PFSK-1 (cell line): Measurements from ENCODE around the gene ACTN4.

Experiments
- FOXP2 ChIP-seq: optimal IDR thresholded peaks from 2 replicates; pipeline ENCODE3; 2011; ENCODE audit warnings: borderline replicate concordance, control low read depth, inconsistent platforms; ENCODE audit not compliant: insufficient read depth; ENCODE audit errors: extremely low read length, extremely low read depth
- POLR2AphosphoS5 ChIP-seq: IDR thresholded peaks from 2 replicates; pipeline ENCODE4 v1.6.1; 2012; ENCODE audit warnings: low read depth, mild to moderate bottlenecking, control low read depth, low read length, moderate library complexity
- SIN3A ChIP-seq: IDR thresholded peaks from 2 replicates; pipeline ENCODE4 v1.6.1; 2012; ENCODE audit warnings: mild to moderate bottlenecking, low read length, moderate library complexity, borderline replicate concordance; ENCODE audit not compliant: insufficient read depth
- TAF1 ChIP-seq: IDR thresholded peaks from 2 replicates; pipeline ENCODE4 v1.6.1; 2012; ENCODE audit warnings: low read length, control low read depth, borderline replicate concordance; ENCODE audit not compliant: insufficient read depth
- TF ChIP-seq, protein P1 (sequence below), 2 experiments: IDR thresholded peaks; 2 replicates each; pipeline versions ENCODE4 v1.6.1 to v1.8.0; 2011 to 2012; ENCODE audit warnings: low read depth in 2 of 2, low read length in 2 of 2, control low read depth in 1 of 2, inconsistent platforms in 1 of 2, mild to moderate bottlenecking in 1 of 2, moderate library complexity in 1 of 2; ENCODE audit not compliant: insufficient read depth in 1 of 2

ACTN4 gene

DNA sequence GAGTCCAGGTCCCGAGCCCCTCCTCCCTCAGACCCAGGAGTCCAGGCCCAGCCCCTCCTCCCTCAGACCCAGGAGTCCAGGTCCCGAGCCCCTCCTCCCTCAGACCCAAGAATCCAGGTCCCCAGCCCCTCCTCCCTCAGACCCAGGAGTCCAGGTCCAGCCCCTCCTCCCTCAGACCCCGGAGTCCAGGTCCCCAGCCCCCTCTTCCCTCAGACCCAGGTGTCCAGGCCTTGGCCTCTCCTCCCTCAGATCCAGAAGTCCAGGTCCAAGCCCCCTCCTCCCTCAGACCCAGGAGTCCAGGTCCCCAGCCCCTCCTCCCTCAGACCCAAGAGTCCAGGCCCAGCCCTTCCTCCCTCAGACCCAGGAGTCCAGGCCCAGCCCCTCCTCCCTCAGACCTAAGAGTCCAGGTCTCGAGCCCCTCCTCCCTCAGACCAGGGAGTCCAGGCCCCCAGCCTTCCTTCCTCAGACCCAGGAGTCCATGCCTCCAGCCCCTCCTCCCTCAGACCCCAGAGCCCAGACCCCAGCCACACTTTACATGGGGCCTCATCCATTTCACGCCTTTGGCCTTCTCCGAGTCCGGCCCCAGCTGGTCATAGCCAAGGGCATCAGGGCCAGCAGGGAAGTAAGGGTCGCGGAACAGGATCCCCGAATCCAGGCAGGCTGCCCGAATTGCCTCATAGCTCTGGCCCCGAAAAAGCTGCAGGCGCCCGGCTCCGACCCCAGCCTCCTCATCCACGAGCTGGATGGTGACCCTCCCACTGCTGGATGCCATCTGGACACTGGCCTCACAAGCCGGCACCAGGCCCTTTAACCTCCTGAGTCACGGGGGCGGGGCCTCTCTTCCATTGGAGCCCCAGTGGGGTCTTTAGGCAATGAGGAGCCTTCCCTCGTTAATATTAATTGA lies 96.2 kb downstream of the ACTN4 start:
- TF ChIP-seq TAF1 (no peak), FOXP2 (no peak), POLR2AphosphoS5 (no peak)
- TF ChIP-seq, protein P1, sequence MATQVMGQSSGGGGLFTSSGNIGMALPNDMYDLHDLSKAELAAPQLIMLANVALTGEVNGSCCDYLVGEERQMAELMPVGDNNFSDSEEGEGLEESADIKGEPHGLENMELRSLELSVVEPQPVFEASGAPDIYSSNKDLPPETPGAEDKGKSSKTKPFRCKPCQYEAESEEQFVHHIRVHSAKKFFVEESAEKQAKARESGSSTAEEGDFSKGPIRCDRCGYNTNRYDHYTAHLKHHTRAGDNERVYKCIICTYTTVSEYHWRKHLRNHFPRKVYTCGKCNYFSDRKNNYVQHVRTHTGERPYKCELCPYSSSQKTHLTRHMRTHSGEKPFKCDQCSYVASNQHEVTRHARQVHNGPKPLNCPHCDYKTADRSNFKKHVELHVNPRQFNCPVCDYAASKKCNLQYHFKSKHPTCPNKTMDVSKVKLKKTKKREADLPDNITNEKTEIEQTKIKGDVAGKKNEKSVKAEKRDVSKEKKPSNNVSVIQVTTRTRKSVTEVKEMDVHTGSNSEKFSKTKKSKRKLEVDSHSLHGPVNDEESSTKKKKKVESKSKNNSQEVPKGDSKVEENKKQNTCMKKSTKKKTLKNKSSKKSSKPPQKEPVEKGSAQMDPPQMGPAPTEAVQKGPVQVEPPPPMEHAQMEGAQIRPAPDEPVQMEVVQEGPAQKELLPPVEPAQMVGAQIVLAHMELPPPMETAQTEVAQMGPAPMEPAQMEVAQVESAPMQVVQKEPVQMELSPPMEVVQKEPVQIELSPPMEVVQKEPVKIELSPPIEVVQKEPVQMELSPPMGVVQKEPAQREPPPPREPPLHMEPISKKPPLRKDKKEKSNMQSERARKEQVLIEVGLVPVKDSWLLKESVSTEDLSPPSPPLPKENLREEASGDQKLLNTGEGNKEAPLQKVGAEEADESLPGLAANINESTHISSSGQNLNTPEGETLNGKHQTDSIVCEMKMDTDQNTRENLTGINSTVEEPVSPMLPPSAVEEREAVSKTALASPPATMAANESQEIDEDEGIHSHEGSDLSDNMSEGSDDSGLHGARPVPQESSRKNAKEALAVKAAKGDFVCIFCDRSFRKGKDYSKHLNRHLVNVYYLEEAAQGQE (IDR thresholded peaks at IDR 0.05; ENCODE audit: insufficient read depth in 1 of 2, low read depth in 2 of 2, low read length in 2 of 2) = no peak

DNA sequence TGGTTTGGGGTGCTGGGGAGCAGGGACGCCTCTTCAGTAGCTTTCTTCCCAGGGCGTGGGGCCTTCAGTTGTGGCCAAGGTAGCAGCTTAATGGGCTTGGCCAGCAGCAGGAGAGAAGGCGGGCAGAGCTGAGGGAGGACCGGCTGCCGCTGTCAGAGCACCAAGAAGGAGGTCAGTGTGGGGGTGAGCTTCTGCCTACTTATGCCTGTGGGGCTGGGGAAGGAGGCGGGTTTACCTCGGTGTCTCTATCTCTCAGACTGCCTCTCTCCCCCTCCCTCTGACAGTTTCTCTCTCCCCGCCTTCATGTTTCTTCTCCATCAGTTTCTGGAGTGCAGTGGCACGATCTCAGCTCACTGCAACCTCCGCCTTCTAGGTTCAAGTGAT lies 96.8 kb downstream of the ACTN4 start, which contains the start of gene CAPN12:
CAPN12 (minus strand) TSS at position 177 of the 384 bp plus-strand sequence. CDS start 309 bp downstream, outside the sequence.
- TF ChIP-seq, protein P1 (IDR thresholded peaks at IDR 0.05; ENCODE audit: insufficient read depth in 1 of 2, low read depth in 2 of 2, low read length in 2 of 2) = no peak
- TF ChIP-seq SIN3A = no peak
- no peak for TF ChIP-seq TAF1
- TF ChIP-seq FOXP2 = no peak

DNA sequence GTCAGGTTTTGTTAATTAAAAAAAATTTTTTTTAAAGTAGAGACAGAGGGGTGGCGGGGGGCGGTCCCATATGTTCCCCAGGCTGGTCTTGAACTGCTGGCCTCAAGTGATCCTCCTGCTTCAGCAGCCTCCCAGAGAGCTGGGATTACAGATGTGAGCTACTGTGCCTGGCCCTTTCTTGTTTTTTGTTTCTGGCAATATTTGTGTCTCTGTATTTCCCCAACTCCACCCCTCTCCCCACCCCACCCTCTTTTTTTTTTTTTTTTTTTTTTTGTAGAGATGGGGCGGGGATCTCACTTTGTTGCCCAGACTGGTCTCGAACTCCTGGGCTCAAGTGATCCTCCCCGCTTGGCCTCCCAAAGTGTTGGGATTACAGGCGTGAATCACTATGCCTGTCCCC lies 97.4 kb downstream of the ACTN4 start:
- TF ChIP-seq POLR2AphosphoS5 = no peak
- TF ChIP-seq TAF1 = no peak
- no peak for TF ChIP-seq SIN3A
- no peak for TF ChIP-seq FOXP2
- TF ChIP-seq, protein P1 (IDR thresholded peaks at IDR 0.05; ENCODE audit: insufficient read depth in 1 of 2, low read depth in 2 of 2, low read length in 2 of 2) = no peak

DNA sequence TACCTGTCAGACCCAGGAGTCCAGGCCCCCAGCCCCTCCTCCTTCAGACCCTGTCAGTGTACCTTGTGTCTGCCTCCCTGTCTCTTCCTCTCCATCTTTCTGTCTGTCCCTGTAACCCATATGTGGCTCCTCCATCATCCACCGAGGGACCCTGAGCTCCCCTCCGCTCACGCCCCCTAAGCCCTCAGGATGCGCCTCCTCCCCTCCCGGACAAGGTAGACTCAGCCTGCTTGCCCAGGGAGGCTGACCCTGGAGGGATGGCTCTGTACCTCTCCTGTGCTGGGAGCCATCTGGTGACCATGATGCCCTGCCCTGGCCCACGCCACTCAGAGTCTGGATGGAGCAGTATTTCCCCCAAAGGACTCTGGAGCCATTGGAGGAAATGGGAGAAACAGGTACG lies 97.9 kb downstream of the ACTN4 start:
- TF ChIP-seq, protein P1 (IDR thresholded peaks at IDR 0.05; ENCODE audit: insufficient read depth in 1 of 2, low read depth in 2 of 2, low read length in 2 of 2) = no peak
- TF ChIP-seq TAF1 (no peak), POLR2AphosphoS5 (no peak), SIN3A (no peak)
